CD4-positive, alpha-beta T cell treated with Interleukin-6 for 4 hours (primary cell): ENCODE measurements around the gene IGSF10.
"Not testable (repeated sequence)": the region's sequence is repeated elsewhere in the genome, so short reads cannot be mapped to it uniquely, and the experiment has no call there.

ENCODE experiments used
- DNase-seq: peaks from one replicate; pipeline ENCODE4 v3.0.0-alpha.2; 2020; ENCODE audit warnings: mixed read lengths

Gene IGSF10, protein sequence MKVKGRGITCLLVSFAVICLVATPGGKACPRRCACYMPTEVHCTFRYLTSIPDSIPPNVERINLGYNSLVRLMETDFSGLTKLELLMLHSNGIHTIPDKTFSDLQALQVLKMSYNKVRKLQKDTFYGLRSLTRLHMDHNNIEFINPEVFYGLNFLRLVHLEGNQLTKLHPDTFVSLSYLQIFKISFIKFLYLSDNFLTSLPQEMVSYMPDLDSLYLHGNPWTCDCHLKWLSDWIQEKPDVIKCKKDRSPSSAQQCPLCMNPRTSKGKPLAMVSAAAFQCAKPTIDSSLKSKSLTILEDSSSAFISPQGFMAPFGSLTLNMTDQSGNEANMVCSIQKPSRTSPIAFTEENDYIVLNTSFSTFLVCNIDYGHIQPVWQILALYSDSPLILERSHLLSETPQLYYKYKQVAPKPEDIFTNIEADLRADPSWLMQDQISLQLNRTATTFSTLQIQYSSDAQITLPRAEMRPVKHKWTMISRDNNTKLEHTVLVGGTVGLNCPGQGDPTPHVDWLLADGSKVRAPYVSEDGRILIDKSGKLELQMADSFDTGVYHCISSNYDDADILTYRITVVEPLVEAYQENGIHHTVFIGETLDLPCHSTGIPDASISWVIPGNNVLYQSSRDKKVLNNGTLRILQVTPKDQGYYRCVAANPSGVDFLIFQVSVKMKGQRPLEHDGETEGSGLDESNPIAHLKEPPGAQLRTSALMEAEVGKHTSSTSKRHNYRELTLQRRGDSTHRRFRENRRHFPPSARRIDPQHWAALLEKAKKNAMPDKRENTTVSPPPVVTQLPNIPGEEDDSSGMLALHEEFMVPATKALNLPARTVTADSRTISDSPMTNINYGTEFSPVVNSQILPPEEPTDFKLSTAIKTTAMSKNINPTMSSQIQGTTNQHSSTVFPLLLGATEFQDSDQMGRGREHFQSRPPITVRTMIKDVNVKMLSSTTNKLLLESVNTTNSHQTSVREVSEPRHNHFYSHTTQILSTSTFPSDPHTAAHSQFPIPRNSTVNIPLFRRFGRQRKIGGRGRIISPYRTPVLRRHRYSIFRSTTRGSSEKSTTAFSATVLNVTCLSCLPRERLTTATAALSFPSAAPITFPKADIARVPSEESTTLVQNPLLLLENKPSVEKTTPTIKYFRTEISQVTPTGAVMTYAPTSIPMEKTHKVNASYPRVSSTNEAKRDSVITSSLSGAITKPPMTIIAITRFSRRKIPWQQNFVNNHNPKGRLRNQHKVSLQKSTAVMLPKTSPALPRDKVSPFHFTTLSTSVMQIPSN (N-terminal part only)

DNA sequence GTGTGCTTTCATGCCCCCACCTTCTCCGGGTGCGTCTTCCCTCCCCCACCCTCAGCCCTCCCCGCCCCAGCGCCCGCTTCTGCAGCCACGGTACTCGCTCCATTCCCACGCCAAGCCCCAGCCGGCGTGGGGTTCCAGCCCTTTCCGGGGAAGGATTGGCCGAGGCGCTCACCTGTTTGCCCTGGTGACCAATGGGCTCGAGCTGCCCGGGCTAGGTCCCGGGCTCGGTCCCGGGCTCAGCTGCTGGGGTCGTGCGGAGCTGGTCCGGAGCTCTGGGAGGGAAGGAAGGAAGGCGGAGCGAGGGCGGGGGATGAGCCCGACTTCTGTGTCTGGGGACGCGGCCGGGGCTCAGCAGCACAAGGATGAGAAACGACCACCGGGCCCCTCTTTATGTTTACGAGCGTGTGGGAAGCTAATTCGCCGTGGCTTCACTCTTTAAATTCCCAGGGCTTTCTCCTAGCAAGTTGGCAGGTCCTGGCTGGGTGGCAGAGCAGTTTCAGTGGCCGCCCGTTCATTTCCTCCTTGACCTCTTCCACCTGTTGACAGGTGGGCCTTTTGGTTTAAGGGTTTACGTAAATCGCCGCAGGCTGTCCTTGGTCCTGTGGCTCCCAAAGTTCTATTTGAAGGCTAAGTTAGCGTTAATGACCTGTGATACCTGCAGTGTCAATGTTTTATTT lies at the start of gene IGSF10:
TSS of gene IGSF10 (minus strand) at position 288 of the 677 bp plus-strand sequence. CDS start 2,352 bp downstream, outside the sequence.
- no peak for DNase-seq

GRCh38 chr3:151509468-151510135 lies 48.7 kb upstream of the IGSF10 start:
- not testable (repeated sequence) for DNase-seq

DNA sequence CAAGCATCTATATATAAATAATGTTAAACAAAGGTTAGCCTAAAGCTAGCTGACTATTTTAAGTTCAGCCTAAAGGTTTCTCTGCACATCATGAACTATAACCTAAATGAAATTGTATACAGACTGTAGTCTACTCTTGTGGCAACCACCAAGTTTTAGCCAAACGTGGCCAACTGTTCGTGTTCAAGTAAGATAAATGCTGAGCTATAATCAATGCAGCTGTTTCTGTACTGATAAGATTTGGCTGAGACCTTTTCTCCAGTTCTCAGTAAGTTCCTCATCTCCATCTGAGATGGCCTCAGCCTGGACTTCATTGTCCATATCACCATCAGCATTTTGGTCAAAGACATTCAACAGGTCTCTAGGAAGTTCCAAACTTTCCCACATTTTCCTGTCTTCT lies 43.7 kb upstream of the IGSF10 start:
- DNase-seq, result no peak

DNA sequence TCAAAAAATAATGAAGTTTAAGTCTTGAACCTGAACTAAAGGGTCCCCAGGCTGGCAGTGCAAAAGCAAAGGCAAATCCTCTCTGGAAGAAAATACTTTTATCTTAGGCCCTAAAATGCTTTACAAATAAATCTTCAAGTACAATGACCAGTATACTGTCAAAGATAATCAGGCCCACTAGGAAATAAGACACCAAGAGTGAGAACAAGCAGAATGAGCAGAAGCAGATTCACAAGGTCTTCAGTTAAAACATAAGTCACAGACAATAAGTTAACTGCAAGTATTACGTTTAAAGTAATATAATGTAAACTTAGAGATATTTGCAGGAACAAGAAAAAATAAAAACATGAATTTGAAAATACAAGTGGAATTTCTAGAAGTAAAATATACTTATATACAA lies 42.2 kb upstream of the IGSF10 start:
- DNase-seq, result no peak

DNA sequence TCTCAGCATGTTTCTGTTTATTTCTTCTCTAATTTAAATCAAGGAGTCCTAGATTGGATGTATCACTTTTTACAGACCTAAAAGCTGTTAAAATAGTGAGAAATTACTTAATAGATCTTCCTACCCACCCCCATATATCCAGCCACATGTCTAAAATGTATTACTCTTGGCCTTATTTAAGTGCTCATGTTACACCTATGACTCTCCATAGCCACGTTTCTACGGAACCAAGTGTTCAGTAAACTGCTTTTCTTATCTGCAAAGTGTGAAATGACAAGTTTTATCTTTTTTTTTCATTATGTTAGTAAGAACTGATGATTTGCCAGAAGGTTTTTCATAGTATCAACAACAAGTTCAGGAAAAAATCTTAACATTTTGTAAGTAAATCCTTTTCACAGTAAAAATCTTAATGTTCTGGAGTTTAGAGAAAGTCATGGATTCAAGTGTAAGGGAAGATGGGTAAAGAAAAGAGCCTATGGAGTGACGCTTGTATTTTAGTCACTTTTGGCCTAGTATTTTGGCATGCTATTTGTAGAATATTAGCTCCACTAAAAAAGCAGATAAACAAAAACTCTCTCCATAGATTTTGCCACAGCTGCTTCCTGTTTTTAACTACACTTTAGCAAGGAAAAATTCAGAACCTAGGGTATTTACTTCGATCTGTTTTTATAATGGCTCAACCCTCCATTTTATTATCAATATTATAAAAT lies 41.2 kb upstream of the IGSF10 start:
- no peak for DNase-seq

DNA sequence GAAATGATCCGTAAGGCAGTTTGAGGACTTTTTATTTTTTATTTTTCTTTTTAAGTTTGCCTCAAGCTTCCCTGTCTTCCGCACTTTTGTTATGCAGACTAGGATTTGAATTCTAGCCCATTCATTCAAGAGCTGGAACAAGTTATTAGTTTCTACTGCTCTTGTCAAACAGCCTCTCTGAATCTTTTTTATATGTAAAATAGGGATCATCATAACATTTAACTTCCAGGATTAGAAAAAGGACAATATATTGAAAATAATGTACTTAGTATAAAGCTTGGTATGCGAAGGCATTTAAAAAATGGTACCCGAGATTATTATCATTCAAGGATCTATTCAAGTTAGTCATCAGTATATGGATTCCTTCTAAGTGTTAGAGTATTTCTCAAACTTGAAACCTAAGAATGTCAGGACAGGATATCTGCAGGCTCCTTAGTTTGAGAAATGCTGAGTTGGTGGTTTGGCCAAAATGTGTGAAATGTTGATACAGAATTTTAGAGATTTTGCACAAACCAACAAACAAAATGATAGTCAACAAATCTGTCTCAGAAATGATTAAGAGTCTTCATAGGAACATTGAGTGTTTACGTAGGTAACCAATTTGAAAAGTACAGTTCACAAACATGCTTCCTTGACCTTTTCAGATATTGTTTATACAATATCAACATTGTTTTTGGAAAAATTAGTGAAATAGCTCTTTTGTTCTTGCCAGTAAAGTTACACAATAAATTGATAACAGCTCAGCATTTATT lies 40.5 kb upstream of the IGSF10 start:
- no peak for DNase-seq

- no peak for DNase-seq
Measured at GRCh38 chr3:151499168-151499567, 38.3 kb upstream of the IGSF10 start.

- DNase-seq, result no peak
Measured at GRCh38 chr3:151491525-151491924, 30.7 kb upstream of the IGSF10 start.

GRCh38 chr3:151487833-151488232 lies 27.0 kb upstream of the IGSF10 start:
- not testable (repeated sequence) for DNase-seq

- DNase-seq, result no peak
Measured at GRCh38 chr3:151483961-151484520, 23.2 kb upstream of the IGSF10 start.

GRCh38 chr3:151483488-151483887 lies 22.6 kb upstream of the IGSF10 start:
- no peak for DNase-seq

- no peak for DNase-seq
Measured at GRCh38 chr3:151480492-151480891, 19.6 kb upstream of the IGSF10 start.

DNA sequence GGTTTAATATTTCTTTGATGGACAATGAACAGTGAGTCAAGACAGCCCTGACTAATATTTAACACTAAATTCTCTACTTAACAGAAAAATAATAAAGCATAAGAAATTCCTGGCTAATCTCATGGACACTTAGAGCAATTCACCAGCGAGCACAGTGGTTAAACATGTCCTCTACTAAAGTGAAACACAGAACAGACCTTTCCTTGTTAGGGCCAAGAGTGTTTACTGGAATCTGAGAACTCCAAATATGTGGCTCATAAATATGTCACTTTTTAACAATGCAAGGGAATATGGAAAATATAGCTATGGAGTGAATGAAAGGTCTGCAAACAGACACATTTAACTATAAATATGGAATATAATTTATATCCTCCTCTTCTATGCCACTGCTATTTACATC lies 18.6 kb upstream of the IGSF10 start:
- no peak for DNase-seq

GRCh38 chr3:151478335-151478697 lies 17.5 kb upstream of the IGSF10 start:
- DNase-seq, result no peak

DNA sequence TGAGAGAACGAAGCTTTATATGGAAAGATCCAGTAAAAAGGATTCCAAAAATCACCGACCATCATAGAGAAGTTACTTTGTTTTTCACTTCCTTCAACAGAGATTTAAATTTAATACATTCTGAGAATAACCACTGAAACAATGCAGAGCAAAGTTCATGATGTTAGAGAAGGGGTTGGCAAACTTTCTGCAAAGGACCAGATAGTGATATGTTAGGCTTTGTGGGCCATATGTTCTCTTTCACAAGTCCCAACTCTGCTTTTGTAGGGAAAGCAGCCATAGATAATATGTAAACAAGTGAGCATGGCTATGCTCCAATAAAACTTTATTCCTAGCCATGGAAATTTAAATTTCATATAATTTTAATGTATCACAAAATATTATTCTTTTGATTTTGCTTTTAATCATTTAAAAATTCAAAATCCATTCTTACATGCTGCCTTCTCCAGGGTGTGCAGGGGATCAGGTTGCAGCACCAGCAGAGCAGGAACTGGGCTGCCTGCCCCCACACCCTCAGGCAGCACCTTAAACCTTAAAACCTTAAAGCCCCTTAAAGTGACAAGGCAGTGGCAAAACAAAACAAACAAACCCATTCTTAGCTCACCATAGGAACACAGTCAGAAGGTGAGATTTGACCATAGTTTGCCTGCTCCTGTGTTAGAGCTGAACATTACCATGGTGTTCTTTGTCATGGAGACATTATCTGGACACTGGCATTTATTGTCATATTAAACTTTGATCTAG lies 16.9 kb upstream of the IGSF10 start:
- DNase-seq, result no peak

GRCh38 chr3:151476344-151477018 lies 15.6 kb upstream of the IGSF10 start:
- DNase-seq, result no peak

DNA sequence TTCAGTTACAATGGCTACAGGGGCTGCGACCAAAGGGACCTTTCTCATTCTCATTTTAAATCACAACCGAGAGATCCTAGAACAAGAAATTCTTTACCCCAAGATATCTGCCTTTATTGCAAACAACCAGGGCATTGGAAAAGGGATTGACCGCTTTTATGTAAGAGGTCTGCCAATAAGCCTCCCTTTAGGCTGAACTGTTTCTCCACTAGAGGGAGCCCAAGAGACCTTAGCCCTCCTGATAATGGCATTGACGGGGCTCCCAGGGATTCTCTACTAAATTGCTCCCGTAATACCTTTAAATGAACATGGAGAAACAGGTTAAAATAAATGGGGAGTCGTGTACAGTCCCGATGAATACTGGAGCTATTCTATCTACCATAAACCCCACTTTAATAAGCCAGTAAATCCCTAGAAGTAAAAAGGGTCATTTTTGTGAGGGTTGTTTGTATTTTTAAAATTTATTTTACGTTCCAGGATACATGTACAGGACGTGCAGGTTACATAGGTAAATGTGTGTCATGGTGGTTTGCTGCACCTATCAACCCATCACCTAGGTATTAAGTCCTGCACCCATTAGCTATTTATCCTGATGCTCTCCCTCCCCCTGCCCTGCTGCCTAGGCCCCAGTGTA lies 7.5 kb upstream of the IGSF10 start:
- peak; percentile 42 for DNase-seq

DNA sequence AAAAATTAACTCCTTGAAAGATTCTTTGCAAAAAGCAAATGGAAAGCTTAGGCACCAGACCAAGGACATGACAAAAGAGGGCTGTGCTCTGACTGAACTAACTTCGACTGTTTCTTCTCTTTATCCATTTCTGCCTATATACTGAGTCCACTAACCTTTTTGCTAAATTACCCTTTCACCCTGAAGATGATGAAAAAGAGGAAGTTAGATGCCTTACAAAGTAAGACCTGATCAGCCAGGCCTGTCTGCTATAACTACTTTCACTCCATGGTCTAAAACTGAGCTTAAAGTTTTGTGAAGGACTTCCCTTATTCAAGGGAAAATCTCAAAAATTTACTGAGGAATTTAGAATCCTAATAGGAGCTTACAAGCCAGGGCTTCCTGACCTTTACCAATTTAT lies 6.2 kb upstream of the IGSF10 start:
- DNase-seq, result no peak
